K562 (cell line): ENCODE measurements around the gene PODXL. TPM values are rescaled to one million over a fixed set of nuclear protein-coding genes. Genes with fewer than 3 reads are reported as not detected.
A peak's percentile ranks its signal among the peaks of the same experiment; 100 is the strongest.

ENCODE experiments used
- ATAC-seq: fragments of 200-7000 bp; cut with Tn5 transposase; 3 replicates; pipeline ENCODE4 v1.9.1; 2020; ENCODE audit warnings: moderate library complexity
- BruUV-seq: library from RNA; stranded (reverse); fragments of 400-500 nt; replicated peaks from 2 replicates; lab custom pipeline; 2021; lab: Mats Ljungman, UMichigan
- CTCF ChIA-PET: fragments of 300-600 bp; formaldehyde crosslinking; extraction: SDS; loops from one replicate; lab custom pipeline; 2021; ENCODE audit warnings: low intra/inter-chr PET ratio; lab: Yijun Ruan, JAX
- POLR2A ChIA-PET: fragments of 300-600, 350-650 bp; sonication (Branson Sonifier 250); formaldehyde crosslinking; extraction: SDS; loops from one replicate; lab custom pipeline; 2021; ENCODE audit warnings: antibody characterized with exemption, inconsistent platforms; lab: Yijun Ruan, JAX
- DNase-seq, 4 experiments: peaks; one replicate each; pipeline versions ENCODE4 v3.0.0 to v3.0.0-alpha.2; 2011 to 2018; ENCODE audit warnings: low spot score in 3 of 4, mixed read lengths in 3 of 4; ENCODE audit errors: extremely low read depth in 1 of 4
- FAIRE-seq: peaks from 2 replicates; lab custom pipeline; 2011; peaks lifted over from hg19 to GRCh38; lab: Jason Lieb, UNC
- H2AFZ ChIP-seq: 2 replicates; pipeline ENCODE4 v1.6.0; 2011; ENCODE audit warnings: low read depth, low read length, control low read depth, inconsistent platforms
- H3K27ac ChIP-seq: fragments of 200-600 bp; 3 replicates; pipeline ENCODE4 v1.8.0; 2011; ENCODE audit warnings: low read depth, mild to moderate bottlenecking, control low read depth, inconsistent platforms, low read length, moderate library complexity, mixed read lengths; ENCODE audit errors: extremely low read depth
- H3K27me3 ChIP-seq, 2 experiments: fragments of 300-600 bp in 1 of 2; 2 replicates in 1 of 2; 3 replicates in 1 of 2; pipeline versions ENCODE4 v1.6.0 to v1.8.0; 2011; ENCODE audit warnings: inconsistent platforms in 2 of 2, low read length in 2 of 2, mild to moderate bottlenecking in 1 of 2, mixed read lengths in 1 of 2, moderate library complexity in 1 of 2; ENCODE audit not compliant: control insufficient read depth in 2 of 2, insufficient read depth in 2 of 2
- H3K36me3 ChIP-seq: fragments of 300-600 bp; 3 replicates; pipeline ENCODE4 v1.8.0; 2011; ENCODE audit warnings: mild to moderate bottlenecking, low read length, inconsistent platforms; ENCODE audit not compliant: control insufficient read depth, insufficient read depth
- H3K4me1 ChIP-seq, 2 experiments: fragments of 200-600 bp in 1 of 2; replicated peaks in 1 of 2; 2 replicates in 1 of 2; 3 replicates in 1 of 2; pipeline versions ENCODE4 v1.5.1 to v1.8.0; 2011; ENCODE audit warnings: inconsistent platforms in 2 of 2, low read length in 2 of 2, mild to moderate bottlenecking in 1 of 2, mixed read lengths in 1 of 2, moderate library complexity in 1 of 2; ENCODE audit not compliant: control insufficient read depth in 2 of 2, insufficient read depth in 2 of 2
- H3K4me2 ChIP-seq: 2 replicates; pipeline ENCODE4 v1.6.1; 2011; ENCODE audit warnings: low read length, control low read depth, inconsistent platforms, mixed read lengths; ENCODE audit not compliant: insufficient read depth
- H3K4me3 ChIP-seq: fragments of 200-600 bp; sonication (generic), shearing (Covaris generic); 2 replicates; pipeline ENCODE4 v1.5.1; 2016; ENCODE audit warnings: control low read depth, inconsistent platforms
- H3K79me2 ChIP-seq: fragments of 200-600 bp; 3 replicates; pipeline ENCODE4 v1.8.0; 2011; ENCODE audit warnings: low read length, inconsistent platforms; ENCODE audit not compliant: control insufficient read depth, insufficient read depth
- H3K9ac ChIP-seq, 2 experiments: 2 replicates each; pipeline versions ENCODE4 v1.6.0 to v1.6.1; 2011; ENCODE audit warnings: low read depth in 2 of 2, low read length in 2 of 2, control low read depth in 1 of 2, inconsistent platforms in 1 of 2, mild to moderate bottlenecking in 1 of 2, mixed read lengths in 1 of 2; ENCODE audit not compliant: insufficient read depth in 1 of 2
- H3K9me1 ChIP-seq: one replicate; pipeline ENCODE4 v1.6.0; 2011; ENCODE audit warnings: inconsistent platforms, mild to moderate bottlenecking, low read length, moderate library complexity; ENCODE audit not compliant: control insufficient read depth, insufficient read depth
- H3K9me3 ChIP-seq: replicated peaks from 2 replicates; pipeline ENCODE4 v1.5.1; 2011; ENCODE audit warnings: low read depth, low read length, inconsistent platforms; ENCODE audit not compliant: control insufficient read depth, insufficient read depth
- H4K20me1 ChIP-seq: replicated peaks from 2 replicates; pipeline ENCODE4 v1.6.1; 2011; ENCODE audit warnings: low read length, inconsistent platforms, mixed read lengths; ENCODE audit not compliant: control insufficient read depth, insufficient read depth
- GATA2 ChIP-seq: sonication (generic); formaldehyde crosslinking; IDR thresholded peaks from 2 replicates; pipeline ENCODE4 v1.4.0; 2020; ENCODE audit warnings: mild to moderate bottlenecking, missing genetic modification reagents
- ILF3 ChIP-seq: fragments of 450-650 bp; IDR thresholded peaks from 2 replicates; pipeline ENCODE4 v1.6.1; 2018; ENCODE audit warnings: antibody characterized with exemption, mild to moderate bottlenecking, moderate library complexity, borderline replicate concordance
- POLR3G ChIP-seq: IDR thresholded peaks from 2 replicates; pipeline ENCODE4 v1.6.1; 2011; ENCODE audit not compliant: insufficient read length, insufficient replicate concordance; ENCODE audit errors: extremely low read depth
- TEAD1 ChIP-seq, 2 experiments: fragments of 450-650 bp in 1 of 2; sonication (generic) in 1 of 2; formaldehyde crosslinking; IDR thresholded peaks; 2 replicates each; pipeline versions ENCODE4 v1.4.0 to v1.8.0; 2020 to 2022; ENCODE audit warnings: mild to moderate bottlenecking in 2 of 2, missing genetic modification reagents in 1 of 2
- ZC3H11A ChIP-seq: IDR thresholded peaks from 2 replicates; pipeline ENCODE4 v1.6.1; 2012; ENCODE audit warnings: low read depth, low read length, improper control_type of control experiment
- ZFP1 ChIP-seq: fragments of 450-650 bp; formaldehyde crosslinking; IDR thresholded peaks from 2 replicates; pipeline ENCODE4 v1.4.0; 2020; ENCODE audit warnings: mild to moderate bottlenecking, mixed read lengths
- ZKSCAN1 ChIP-seq: fragments of 150-350 bp; IDR thresholded peaks from 2 replicates; pipeline ENCODE4 v1.6.1; 2016; ENCODE audit warnings: low read depth, low read length
- WGBS: fragments of 100-300 bp; shearing (Covaris generic); methylation state at CpG from one replicate; pipeline ENCODE4 v1.1.6; 2016; ENCODE audit warnings: low coverage, mixed read lengths; ENCODE audit not compliant: insufficient coverage; ENCODE audit errors: missing lambda C conversion rate; 5-methylcytosine and 5-hydroxymethylcytosine counted together
- in situ Hi-C: fragments of 300-500 bp; cut with MboI; formaldehyde crosslinking; loops from 4 replicates; pipeline ENCODE4 v1.15.0; 2018; ENCODE audit warnings: inconsistent platforms, mixed read lengths
- intact Hi-C: fragments of 100-400 bp; cut with micrococcal nuclease; formaldehyde crosslinking; loops from 2 replicates; pipeline ENCODE4 v1.14.2; 2022
- polyA plus RNA-seq, 8 experiments: library from polyadenylated mRNA; depleted of rRNA in 4 of 8; stranded (reverse) in 5 of 8; unstranded in 3 of 8; fragments of >200 nt; fragmentation: Nextera tagmentation in 2 of 8; fragmentation: Illumina TruSeq in 1 of 8; extraction: Ambion mirVana in 2 of 8; extraction: Trizol in 1 of 8; gene quantifications; 2 replicates each; pipeline versions ENCODE4 v1.2.1 to v1.2.3, GENCODE V29; 2011 to 2014; ENCODE audit warnings: inconsistent platforms in 1 of 8, missing spikeins in 1 of 8
- total RNA-seq, 7 experiments: library from RNA; depleted of rRNA in 6 of 7; stranded (reverse); fragments of >200 nt in 6 of 7; fragmentation: Illumina TruSeq in 2 of 7; extraction: Trizol in 2 of 7; gene quantifications; 2 replicates each; pipeline versions ENCODE4 v1.2.1 to v1.2.3, GENCODE V29; 2011 to 2021; ENCODE audit warnings: low replicate concordance in 1 of 7
- TF ChIP-seq, protein P1 (sequence below): sonication (generic); formaldehyde crosslinking; IDR thresholded peaks from 2 replicates; pipeline ENCODE4 v1.8.0; 2022; ENCODE audit warnings: missing genetic modification reagents, mild to moderate bottlenecking, borderline replicate concordance
- TF ChIP-seq, protein P2 (sequence below): sonication (generic); formaldehyde crosslinking; IDR thresholded peaks from 2 replicates; pipeline ENCODE4 v1.8.0; 2022; ENCODE audit warnings: missing genetic modification reagents, mild to moderate bottlenecking, borderline replicate concordance
- TF ChIP-seq, protein P3 (sequence below): IDR thresholded peaks from 3 replicates; pipeline ENCODE4 v1.6.1; 2011; ENCODE audit warnings: borderline replicate concordance, mild to moderate bottlenecking, moderate library complexity; ENCODE audit not compliant: insufficient read length; ENCODE audit errors: extremely low read depth

The PODXL gene
- total and polyA plus RNA-seq, 9 of the 15 experiments (the other 6 are each of a cell fraction or from before 2014, with no cell fraction given): 0.01 to 0.73 (median 0.07) TPM

DNA sequence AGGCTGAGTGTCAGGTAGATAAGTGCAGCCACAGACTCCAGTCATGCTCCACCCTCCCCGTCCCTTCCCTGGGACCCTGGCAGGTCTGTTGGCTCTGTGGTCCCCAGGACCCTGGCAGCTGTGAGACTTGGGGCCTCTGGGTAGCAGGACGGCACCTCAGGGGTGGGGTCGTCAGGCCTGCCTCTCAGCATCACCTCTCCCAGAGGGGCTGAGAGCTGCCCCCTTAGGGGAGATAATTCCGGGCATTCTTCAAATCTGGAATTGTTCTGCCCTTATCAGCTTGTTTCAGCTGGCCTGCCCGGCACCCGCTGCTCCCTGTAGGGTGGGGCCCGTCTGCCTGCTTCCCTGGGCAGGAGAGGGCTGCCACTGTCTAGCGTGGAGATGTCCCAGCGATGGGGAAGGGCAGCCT, 23.3 kb downstream of the PODXL start (continued):
- TF ChIP-seq ZFP1 (CRISPR knock-in tag): no peak
- no peak for TF ChIP-seq ZC3H11A
- TF ChIP-seq, protein P1, sequence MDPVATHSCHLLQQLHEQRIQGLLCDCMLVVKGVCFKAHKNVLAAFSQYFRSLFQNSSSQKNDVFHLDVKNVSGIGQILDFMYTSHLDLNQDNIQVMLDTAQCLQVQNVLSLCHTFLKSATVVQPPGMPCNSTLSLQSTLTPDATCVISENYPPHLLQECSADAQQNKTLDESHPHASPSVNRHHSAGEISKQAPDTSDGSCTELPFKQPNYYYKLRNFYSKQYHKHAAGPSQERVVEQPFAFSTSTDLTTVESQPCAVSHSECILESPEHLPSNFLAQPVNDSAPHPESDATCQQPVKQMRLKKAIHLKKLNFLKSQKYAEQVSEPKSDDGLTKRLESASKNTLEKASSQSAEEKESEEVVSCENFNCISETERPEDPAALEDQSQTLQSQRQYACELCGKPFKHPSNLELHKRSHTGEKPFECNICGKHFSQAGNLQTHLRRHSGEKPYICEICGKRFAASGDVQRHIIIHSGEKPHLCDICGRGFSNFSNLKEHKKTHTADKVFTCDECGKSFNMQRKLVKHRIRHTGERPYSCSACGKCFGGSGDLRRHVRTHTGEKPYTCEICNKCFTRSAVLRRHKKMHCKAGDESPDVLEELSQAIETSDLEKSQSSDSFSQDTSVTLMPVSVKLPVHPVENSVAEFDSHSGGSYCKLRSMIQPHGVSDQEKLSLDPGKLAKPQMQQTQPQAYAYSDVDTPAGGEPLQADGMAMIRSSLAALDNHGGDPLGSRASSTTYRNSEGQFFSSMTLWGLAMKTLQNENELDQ (CRISPR knock-in tag): no peak
- TF ChIP-seq ZKSCAN1: no peak
- TF ChIP-seq, protein P2, sequence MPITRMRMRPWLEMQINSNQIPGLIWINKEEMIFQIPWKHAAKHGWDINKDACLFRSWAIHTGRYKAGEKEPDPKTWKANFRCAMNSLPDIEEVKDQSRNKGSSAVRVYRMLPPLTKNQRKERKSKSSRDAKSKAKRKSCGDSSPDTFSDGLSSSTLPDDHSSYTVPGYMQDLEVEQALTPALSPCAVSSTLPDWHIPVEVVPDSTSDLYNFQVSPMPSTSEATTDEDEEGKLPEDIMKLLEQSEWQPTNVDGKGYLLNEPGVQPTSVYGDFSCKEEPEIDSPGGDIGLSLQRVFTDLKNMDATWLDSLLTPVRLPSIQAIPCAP: no peak

DNA sequence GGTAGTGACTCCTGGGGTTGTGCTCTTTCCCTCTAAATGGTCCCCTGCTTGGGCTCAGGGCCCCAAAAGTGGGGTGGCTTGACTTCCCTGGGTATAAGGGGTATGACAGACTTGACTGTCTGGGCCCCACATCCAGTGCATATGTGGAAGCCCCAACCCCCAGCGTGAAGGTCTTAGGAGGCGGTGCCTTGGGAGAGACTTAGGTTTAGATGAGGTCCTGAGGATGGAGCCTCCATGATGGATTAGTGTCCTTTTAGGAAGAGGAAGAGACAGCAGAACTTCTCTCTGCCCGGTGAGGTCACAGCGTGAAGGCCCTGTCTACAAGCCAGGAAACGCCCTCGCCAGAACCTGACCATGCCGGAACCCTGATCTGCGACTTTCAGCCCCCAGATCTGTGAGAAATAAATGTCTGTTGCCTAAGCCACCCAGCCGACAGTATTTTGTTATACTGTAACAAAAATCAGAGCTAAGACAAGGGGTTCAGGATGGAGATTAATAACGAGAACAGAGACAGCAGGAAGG, 23.8 kb downstream of the PODXL start:
- 1% methylated on average over 10 of the region's 10 CpGs for WGBS
- peak; percentile 35 for FAIRE-seq
- ATAC-seq: no peak
- H4K20me1 ChIP-seq: peaks cover 6% of the 10 kb centered on the region
- ChIA-PET POLR2A (interaction anchor here (1.6 kb wide), 1 partner anchor 11 kb away, joined by 4 read pairs; no protein-coding TSS in a partner anchor), CTCF (no interaction called here)
- H3K36me3 ChIP-seq: no peaks in the 10 kb centered on the region
- intact Hi-C loops (no loop called here), in situ Hi-C loops (no loop called here)
- H3K27ac ChIP-seq: no peak overlapping the region
- no peaks in the 10 kb centered on the region for H3K9me1 ChIP-seq
- peaks cover 0 to 5% of the 10 kb centered on the region in 2 experiments; a peak in 1 of 5 replicates for H3K4me1 ChIP-seq
- H2AFZ ChIP-seq: no peak overlapping the region
- no TSS peak for BruUV-seq
- H3K4me3 ChIP-seq: no peak overlapping the region
- no peaks in the 10 kb centered on the region for H3K9me3 ChIP-seq
- DNase-seq: no peak
- no peaks in the 10 kb centered on the region for H3K79me2 ChIP-seq
- H3K4me2 ChIP-seq: no peak overlapping the region
- H3K9ac ChIP-seq: no peak overlapping the region
- H3K27me3 ChIP-seq: peaks cover 40 to 77% of the 10 kb centered on the region in 2 experiments
- TF ChIP-seq, protein P3, sequence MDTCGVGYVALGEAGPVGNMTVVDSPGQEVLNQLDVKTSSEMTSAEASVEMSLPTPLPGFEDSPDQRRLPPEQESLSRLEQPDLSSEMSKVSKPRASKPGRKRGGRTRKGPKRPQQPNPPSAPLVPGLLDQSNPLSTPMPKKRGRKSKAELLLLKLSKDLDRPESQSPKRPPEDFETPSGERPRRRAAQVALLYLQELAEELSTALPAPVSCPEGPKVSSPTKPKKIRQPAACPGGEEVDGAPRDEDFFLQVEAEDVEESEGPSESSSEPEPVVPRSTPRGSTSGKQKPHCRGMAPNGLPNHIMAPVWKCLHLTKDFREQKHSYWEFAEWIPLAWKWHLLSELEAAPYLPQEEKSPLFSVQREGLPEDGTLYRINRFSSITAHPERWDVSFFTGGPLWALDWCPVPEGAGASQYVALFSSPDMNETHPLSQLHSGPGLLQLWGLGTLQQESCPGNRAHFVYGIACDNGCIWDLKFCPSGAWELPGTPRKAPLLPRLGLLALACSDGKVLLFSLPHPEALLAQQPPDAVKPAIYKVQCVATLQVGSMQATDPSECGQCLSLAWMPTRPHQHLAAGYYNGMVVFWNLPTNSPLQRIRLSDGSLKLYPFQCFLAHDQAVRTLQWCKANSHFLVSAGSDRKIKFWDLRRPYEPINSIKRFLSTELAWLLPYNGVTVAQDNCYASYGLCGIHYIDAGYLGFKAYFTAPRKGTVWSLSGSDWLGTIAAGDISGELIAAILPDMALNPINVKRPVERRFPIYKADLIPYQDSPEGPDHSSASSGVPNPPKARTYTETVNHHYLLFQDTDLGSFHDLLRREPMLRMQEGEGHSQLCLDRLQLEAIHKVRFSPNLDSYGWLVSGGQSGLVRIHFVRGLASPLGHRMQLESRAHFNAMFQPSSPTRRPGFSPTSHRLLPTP: no peak
- TF ChIP-seq POLR3G (no peak), ILF3 (no peak), GATA2 (no peak), TEAD1 (CRISPR knock-in tag; IDR thresholded peaks at IDR 0.05) (no peak)
- TF ChIP-seq, all 486 proteins: peak for 0
